ENCODE results near the gene CRTC3.
"Not testable (repeated sequence)": the region's sequence is repeated elsewhere in the genome, so short reads cannot be mapped to it uniquely, and the experiment has no call there.

Gene CRTC3

DNA sequence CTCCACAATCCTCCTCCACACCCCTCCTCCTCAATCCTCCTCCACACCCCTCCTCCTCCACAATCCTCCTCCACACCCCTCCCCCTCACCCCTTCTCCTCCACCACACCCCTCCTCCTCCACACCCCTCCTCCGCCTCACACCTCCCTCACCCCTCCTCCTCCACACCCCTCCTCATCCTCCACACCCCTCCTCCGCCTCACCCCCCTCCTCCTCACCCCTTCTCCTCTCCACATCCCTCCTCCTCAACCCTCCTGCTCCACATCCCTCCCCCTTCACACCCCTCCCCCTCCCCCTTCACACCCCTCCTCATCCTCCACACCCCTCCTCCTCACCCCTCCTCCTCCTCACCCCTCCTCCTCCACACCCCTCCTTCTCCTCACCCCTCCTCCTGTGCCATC is 117.6 kb downstream of the CRTC3 start:
- DNase-seq (ENCODE audit: low read depth in 3 of 3, low spot score in 1 of 3): no peak

DNA sequence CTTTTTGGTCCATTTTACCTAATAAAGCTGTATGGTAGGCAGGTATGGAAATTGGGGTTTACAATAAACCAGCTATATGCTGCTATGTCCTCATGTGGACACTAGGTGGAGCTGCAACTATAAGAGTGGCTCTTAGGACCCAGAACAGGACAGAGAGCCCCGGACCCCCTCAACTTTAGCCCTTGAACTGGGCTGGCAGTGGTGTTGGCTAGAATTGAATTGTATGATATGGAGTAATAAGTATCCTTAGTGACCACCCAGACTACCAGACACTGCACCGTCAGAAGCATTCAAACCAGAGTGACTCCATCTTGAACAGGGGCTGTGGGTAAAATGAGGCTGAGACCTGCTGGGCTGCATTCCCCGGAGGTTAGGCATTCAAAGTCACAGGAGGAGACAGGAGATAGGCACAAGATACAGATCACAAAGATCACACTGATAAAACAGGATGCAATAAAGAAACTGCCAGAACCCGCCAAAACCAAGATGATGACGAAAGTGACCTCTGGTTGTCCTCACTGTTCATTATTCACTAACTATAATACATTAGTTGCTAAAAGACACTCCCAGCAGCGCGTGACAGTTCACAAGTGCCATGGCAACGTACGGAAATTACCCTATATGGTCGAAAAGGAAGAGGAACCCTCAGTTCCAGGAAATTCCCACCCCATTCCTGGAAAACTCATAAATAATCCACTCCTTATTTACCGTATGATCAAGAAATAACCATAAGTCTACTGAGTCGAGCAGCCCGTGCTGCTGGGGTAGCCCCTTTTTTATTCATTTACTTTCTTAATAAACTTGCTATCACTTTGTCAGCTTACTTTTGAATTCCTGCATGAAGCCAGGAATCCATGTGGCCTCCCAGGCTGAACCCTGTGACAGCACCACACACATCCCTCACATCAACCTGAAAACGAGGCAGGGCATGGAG is 118.7 kb downstream of the CRTC3 start:
- peak in 1 of 3 donors; percentile 18 for DNase-seq (ENCODE audit: low read depth in 3 of 3, low spot score in 1 of 3)

DNA sequence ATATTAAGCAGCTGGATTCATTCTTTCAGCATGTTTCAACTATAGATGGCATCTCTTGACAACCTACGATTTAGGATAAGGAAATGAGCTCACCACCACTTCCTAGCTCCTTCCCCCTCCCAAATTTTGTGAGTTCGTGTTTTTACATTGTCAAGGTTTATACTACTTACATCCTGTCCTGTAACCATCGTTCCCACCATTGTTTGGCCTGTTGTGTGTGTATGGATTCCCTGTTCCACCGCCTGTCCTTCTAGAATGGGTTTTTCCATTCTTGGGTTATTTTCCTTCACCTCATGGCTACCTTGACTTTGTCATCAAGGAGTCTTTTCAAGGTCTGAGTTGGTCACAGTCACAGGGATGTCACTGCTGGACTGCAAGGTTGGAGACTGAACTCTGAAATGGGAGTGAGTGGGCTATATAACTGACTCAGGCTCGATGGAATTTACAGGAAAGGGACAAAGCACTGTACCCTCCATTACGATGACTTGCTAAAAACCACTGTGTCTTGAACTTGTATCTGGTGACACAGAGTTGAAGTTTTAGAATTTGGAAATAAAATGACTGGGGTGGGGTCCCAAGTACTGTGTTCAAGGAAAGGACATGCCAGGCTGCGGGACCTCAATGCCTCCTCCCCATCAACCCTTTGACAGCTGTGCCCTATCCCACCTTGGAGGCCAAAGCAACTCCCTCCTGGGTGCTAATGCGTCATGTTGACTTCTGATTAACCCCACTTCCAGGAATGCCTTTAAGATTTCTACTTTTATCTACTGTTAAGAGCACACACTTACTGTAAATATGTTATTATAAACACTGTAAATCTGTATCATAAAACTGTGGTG is 120.6 kb downstream of the CRTC3 start:
- DNase-seq (ENCODE audit: low read depth in 3 of 3, low spot score in 1 of 3): no peak

DNA sequence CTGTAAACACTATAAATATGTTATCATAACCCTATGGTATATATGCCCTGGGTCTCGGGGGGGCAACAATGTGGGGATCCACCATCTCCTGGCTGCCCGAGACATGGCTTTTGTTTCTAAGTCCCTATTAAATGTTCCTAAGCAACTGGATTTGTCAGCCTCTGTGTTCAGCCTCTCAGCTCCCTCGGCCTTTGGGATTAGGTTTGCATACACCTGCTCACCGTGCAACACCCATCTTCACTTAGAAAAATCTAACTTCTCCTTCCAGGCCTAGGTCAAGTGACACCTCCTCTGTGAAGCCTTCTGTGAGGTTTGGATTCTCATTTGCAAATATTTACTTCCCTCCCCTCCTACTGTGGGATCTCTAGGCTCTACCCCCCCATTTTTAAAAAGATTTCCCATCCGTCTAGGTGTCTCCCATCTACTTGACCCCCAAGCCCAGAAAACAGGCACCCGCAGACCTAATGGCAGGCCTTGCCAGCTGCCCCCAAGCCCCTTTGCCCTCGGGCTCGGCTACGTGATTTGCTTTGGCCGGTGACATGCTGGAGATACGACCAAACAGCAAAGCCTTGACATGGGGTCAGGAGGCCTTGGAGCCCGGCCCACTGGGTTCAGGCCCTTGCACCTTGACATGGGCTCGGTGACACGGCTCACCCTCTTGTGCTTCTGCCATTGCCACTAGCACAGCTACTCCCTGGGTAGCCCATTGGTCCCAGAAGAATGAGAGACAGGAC is 121.4 kb downstream of the CRTC3 start:
- no peak for DNase-seq (ENCODE audit: low read depth in 3 of 3, low spot score in 1 of 3)

DNA sequence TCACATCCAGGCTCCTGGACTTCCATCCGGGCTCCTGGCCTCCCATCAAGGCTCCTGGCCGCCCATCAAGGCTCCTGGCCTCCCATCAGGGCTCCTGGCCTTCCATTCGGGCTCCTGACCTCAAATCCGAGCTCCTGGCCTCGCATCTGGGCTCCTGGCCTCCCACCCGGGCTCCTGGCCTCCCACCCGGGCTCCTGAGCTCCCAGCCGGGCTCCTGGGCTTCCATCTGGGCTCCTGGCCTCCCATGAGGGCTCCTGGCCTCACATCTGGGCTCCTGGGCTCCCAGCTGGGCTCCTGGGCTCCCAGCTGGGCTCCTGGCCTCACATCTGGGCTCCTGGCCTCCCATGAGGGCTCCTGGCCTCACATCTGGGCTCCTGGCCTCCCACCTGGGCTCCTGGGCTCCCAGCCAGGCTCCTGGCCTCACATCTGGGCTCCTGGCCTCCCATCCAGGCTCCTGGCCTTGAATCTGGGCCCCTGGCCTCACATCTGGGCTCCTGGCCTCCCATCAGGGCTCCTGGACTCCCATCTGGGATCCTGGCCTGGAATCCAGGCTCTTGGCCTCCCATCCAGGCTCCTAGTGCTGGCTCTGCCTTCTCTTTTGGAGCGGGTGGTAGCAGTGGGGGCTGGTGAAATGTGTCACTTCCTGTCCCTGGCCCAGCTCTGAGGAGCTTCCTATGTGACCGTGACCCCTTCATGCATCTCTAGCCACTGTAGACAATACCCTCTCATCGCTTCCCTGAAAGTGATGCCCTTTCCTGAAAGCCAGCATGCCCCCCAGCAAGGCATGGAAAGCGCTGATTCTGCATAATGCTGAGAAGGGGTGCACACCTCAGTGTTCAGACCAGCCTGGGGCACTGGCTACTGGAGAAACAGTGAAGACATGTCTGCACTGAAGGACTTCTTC is 124.8 kb downstream of the CRTC3 start:
- no peak for DNase-seq (ENCODE audit: low read depth in 3 of 3, low spot score in 1 of 3)

DNA sequence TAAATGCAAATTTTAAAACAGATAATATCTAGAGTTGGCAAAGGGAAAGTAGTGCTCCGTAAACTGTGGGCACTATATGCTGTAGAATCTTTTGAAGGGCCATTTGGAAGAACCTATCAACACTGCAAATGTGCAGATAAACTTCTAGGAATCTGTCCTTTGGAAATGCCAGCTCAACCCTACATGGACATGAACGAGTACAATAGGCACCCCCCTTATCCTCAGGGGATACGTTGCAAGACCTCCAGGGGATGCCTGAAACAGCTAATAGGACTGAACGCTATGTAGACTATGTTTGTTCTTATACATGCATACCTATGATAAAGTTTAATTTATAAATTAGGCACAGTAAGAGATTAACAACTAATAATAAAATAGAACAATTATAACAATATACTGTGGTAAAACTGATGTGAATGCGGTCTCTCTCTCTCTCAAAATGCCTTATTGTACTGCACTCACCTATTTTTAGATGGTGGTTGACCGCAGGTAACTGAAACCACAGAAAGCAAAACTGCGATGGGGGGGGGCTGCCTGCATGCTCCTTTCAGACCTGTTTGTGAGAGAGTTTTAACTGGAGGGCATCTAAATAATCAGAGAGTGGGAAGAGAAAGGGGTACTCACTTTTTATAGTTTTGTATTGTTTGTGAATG is 127.9 kb downstream of the CRTC3 start:
- peak in 1 of 3 donors; percentile 48 for DNase-seq (ENCODE audit: low read depth in 3 of 3, low spot score in 1 of 3)

DNA sequence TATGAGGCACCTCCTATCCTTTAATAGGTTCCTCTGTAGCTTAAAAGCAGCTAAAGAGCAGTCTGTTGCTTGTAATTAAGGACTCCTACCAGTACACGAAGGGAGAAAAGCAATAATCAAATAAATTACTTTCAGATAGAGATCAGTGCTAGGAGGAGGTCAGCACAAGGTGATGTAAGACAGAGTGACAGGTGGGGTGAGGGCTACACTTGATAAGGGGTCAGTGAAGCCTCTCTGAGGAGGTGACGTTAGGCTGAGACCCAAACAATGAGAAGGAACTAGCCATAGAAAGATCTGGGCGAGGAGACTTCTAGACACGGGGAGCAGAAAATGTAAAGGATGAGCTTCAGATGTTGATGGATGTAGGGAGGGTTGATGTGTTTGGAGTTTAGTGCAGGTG is 129.8 kb downstream of the CRTC3 start:
- DNase-seq (ENCODE audit: low read depth in 3 of 3, low spot score in 1 of 3): no peak

DNA sequence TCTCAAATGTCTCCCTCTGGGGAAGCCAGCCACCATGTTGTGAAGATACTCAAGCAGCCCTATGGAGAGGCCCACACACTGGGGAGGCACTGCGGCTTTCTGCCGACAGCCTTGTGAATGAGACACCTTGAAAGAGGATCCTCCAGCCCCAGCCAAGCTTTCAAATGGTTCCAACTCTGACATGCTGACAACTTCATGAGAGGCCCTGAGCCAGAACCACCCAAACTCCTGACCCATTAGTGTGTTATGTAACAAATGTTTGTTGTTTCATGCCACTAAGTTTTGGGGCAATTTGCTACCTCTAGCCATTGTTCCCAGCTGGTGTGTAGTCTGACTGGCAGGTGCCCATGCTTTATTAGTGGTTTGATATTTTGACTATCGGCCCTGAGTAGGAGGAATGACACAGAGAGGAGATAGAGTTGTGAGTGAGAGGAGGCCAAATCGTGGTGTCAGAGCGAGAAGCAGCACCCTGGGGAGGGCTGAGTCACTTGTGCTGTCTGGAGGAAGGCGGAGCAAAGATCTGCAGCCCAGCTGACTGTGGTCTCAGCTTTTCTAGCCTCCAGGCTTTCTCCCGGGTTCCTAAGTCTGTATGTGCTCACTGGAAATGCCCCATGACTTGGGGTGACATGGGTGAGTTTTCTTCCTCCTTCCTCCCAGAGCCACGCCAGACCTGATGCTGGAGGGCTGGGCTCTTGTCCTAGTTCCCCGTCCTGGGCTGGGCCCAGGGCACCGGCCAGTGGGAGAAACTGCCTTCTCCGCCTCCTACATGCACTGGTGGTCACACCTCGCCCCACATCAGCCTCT is 130.7 kb downstream of the CRTC3 start:
- peak in 2 of 3 donors; percentile 46 to 55 for DNase-seq (ENCODE audit: low read depth in 3 of 3, low spot score in 1 of 3)

DNA sequence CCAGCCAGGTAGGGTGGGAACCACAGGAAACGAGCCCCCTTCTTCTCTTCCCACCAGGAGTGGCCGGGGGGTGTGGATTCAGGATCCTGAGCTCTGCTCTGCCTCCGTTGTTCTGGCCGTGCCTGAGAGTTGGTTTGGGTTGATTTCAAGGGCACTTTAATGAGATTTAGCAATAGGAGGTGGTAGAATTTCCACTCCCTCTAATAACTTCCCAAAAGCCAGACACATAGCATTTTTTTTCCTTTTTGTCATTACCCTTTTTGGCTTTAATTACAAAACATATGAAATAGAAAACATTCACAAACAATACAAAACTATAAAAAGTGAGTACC is 131.2 kb downstream of the CRTC3 start:
- not testable (repeated sequence) for DNase-seq (ENCODE audit: low read depth in 3 of 3, low spot score in 1 of 3)

DNA sequence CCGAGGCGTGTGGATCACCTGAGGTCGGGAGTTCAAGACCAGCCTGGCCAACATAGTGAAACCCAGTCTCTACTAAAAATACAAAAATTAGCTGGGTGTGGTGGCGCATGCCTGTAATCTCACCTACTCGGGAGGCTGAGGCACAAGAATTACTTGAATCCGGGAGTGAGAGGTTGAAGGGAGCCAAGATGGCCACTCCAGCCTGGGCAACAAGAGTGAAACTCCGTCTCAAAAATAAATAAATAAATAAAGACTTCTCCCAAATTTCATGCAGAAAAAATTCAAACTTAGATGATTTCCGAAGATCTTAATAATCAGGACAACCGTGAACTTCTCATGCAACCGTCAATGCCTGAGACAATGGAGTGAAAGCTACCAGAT is 134.3 kb downstream of the CRTC3 start:
- DNase-seq (ENCODE audit: low read depth in 3 of 3, low spot score in 1 of 3): not testable (repeated sequence)

DNA sequence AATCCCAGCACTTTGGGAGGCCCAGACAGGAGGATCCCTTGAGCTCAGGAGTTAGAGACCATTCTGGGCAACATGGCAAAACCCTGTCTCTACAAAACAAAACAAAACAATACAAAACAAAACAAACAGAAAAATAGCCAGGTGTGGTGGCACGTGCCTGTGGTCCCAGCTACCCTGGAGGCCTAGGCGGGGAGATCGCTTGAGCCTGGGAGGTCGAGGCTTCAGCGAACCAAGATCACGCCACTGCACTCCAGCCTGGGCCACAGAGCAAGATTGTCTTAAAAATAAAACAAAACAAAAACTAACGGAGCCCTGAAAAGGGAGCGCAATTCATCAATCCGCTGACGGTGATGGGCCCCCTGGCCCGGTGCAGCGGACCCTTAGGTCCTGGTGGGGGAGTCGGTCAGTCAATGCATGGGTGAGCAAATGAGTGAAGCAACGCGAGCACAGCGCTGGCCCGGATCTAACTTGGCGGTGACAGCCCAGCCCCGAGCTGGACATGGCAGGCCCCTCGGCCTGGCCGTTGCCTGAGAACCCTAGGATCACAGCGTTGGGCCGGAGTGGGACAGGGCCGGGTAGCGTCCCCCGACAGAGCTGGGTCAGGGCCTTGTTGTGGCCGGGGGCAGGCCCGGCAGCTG is 135.0 kb downstream of the CRTC3 start:
- DNase-seq (ENCODE audit: low read depth in 3 of 3, low spot score in 1 of 3): no peak

DNA sequence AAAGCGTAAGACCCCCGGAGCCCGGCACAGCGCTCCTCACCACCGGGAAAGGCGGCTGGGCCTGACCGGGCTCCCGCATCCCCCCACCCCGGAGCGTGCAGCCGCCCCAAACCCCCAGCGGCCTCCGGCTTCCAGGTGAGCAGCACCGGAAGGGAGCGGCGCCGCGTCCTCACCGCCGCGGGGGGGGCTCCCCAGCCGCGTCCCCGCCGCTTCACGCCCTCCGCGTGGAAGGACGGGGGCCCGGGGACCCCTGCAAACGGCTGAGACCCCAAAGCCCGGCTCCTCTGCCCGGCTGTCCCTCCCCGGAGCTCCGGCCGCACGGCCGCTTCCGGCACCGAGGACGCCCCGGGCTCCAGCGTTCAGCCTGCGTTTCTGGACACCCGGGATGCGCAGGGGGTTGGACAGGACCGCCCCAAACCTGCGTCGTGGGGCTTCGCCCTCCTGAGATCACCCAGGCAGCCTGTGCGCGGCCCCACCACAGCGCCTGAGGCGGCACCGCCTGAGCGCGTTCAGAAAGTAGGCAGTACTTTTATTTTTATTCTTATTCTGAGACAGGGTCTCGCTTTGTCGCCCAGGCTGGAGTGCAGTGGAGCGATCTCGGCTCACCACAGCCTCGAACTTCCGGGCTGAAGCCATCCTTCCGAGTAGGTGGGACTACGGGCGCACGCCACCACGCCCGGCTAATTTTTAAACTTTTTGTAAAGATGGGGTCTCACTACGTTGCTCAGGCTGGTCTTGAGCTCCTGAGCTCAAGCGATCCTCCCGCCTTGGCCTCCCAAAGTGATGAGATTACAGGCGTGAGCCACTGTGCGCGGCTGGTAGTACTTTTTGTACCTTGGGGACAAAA is 135.8 kb downstream of the CRTC3 start:
- DNase-seq (ENCODE audit: low read depth in 3 of 3, low spot score in 1 of 3): peak in 1 of 3 donors; percentile 26

DNA sequence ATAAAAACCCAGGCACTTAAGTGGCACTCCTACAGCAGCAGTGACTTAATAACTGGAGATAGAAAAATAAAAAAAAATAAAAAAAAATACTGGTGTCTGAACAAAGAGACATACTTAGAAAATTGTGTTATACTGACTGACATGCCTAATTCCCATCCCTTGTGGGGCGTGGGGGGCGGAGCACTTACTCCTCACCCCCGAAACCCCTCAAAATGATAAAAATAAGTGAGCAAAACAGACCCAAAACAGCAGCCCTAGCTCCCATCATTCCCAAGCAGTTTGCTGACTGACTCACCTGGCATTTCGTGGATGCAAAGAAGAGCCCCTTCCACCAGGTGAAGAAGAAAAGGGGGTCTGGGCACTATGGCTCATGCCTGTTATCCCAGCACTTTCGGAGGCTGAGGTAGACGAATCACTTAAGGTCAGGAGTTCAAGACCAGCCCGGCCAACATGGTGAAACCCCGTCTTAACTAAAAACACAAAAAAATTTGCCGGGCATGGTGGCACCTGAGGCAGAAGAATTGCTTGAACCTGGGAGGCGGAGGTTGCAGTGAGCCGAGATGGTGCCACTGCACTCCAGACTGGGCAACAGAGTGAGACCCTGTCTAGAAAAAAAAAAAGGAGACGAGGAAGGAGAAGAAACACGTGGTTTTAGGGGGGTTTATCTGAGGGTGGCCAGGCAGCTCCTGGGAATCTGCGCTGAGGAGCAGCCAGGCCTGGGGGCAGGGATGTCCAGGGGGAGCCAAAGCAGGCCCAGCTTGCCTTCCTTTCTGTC is 136.6 kb downstream of the CRTC3 start:
- DNase-seq (ENCODE audit: low read depth in 3 of 3, low spot score in 1 of 3): no peak

DNA sequence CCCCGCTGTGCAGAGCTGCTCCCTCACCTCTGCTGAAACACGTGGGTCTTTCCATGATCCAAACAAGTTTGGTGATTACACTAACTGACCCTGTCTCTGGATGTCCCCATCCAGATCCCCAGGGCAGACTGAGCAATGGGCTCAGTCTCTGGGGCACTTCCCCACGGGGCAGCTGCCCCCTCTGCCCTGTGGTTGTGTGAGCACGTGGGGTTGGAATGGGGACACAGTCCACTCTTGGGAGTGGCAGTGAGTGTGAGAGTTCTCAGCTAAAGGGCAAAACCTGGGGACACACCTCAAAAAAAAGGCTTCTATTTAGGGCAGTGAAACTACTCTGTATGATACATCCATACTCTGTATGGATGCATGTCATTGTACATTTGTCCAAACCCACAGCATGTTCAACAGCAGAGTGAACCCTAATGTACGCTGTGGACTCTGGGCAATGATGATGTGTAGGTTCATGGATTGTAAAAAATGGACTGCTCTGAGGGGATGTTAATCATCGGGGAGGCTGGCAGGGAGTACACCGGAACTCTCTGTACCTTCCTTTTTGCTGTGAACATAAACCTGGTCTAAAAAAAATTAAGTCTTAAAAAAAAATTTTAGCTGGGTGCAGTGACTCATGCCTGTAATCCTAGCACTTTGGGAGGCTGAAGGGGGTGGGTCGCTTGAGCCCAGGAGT is 137.5 kb downstream of the CRTC3 start:
- no peak for DNase-seq (ENCODE audit: low read depth in 3 of 3, low spot score in 1 of 3)

DNA sequence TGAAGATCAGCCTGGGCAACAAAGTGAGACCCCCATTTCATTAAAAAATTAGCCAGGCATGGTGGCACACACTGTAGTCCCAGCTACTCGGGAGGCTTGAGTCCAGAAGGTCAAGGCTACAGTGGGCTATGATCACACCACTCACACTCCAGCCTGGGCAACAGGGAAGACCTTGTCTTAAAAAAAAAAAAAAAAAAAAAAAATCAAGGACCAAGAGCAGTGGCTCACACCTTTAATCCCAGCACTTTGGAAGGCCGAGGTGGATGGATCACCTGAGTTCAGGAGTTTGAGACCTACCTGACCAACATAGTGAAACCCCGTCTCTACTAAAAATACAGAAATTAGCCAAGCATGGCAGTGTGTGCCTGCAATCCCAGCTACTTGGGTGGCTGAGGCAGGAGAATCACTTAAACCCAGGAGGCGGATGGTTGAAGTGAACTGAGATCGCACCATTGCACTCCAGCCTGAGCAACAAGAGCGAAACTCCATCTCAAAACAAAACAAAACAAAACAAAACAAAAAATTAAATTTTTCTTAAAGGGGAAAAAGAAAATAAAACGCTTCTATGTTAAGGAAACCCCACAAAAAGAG is 138.1 kb downstream of the CRTC3 start:
- not testable (repeated sequence) for DNase-seq (ENCODE audit: low read depth in 3 of 3, low spot score in 1 of 3)

DNA sequence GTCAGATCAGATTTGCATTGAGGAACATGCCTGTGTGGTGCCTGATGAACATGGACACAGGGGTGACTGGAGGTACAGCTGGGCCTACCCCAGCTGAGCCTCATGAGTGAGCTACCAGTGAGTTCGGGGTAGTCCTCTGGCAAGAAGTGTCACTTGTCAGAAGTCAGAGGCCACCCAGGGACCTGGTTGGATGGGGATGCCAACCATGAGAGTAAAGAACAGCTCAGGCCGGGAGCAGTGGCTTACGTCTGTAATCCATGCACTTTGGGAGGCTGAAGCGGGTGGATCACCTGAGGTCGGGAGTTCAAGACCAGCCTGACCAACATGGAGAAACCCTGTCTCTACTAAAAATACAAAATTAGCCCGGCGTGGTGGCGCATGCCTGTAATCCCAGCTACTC is 140.9 kb downstream of the CRTC3 start:
- not testable (repeated sequence) for DNase-seq (ENCODE audit: low read depth in 3 of 3, low spot score in 1 of 3)
